ENCODE data around the gene RAB43. TPM values are rescaled to one million over a fixed set of nuclear protein-coding genes. Genes with fewer than 3 reads are reported as not detected.
A peak's percentile ranks its signal among the peaks of the same experiment; 100 is the strongest.
"Not testable (repeated sequence)": the region's sequence is repeated elsewhere in the genome, so short reads cannot be mapped to it uniquely, and the experiment has no call there.

The RAB43 gene
- total RNA-seq, 2 experiments from 2014 or later: 62.5 to 72.6 TPM

DNA sequence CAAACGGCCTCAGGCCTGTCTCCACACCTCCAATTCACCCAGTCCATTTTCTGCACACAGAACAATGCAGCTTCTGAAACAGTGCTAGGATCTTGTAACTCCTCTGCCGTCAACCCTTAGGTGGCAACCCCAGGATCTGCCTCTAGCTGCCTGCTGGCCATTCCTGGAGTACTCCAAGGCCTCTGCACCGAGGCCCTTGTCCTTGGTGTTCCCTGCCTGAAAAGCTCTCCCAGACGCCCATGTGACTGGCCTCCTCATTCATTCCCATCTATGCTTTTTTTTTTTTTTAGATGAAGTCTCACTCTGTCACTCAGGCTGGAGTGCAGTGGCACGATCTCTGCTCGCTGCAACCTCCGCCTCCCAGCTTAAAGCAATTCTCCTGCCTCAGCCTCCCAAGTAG, 18.3 kb downstream of the RAB43 start:
- no peaks in the 10 kb centered on the region for H3K9me3 Mint-ChIP-seq
- peaks cover 50% of the 10 kb centered on the region for H3K4me1 Mint-ChIP-seq
- POLR2A ChIA-PET: interaction anchor here (3.4 kb wide), 1 partner anchor 17 kb away, joined by 26 read pairs; the partner anchor contains the start of gene RAB43
- H3K27me3 Mint-ChIP-seq: no peaks in the 10 kb centered on the region
- peaks cover 38% of the 10 kb centered on the region for H3K36me3 Mint-ChIP-seq
- H3K4me3 Mint-ChIP-seq: no peak overlapping the region
- no peak for ATAC-seq (ENCODE audit: low read depth)
- no peak for DNase-seq
- peak overlapping the region; percentile 71 for H3K27ac Mint-ChIP-seq

DNA sequence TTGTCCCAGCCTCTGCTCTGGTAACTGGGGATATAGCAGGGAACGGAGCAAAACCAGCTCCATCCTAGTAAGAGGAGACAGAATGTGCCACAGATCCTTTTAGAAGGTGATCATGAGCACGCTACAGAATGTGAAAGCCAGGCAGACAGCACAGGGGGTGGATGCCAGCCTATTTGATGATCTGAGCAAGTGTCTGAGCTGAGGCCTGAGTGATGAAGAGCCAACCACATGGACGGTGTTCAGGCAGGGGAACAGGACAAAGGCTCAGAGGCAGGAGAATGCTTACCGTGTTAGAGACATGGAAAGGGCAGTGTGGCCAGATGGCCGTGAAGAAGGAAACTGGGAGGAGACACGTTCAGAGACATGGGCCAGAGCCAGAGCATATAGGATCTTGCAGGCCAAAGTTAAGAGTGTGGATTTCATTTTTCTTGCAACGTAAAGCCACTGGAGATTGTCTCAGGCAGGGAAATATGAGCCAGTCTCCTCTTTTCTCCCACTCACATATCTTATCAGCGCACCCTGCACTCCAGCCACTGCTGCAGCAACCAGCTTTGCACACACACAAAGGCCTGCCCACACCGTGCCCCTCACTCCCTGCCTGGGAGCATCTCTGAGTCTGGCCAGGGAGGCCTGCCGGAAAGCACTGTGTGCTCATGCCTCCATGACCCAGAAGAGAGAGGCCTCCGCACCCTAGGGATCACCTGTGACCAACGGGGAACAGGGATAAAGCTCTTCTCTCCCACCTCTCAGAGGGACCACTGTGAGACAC, 20.1 kb downstream of the RAB43 start:
- no peaks in the 10 kb centered on the region for H3K9me3 Mint-ChIP-seq
- H3K27me3 Mint-ChIP-seq: no peaks in the 10 kb centered on the region
- no peak overlapping the region for H3K4me3 Mint-ChIP-seq
- POLR2A ChIA-PET: interaction anchor here (0.8 to 3.4 kb wide), 8 partner anchors 11 to 215 kb away, joined by 3 to 26 read pairs (median 5); partner anchors contain the start of gene RAB43
- peaks cover 42% of the 10 kb centered on the region for H3K36me3 Mint-ChIP-seq
- peak overlapping the region; percentile 64 for H3K27ac Mint-ChIP-seq
- DNase-seq (no peak), ATAC-seq (ENCODE audit: low read depth) (no peak)
- H3K4me1 Mint-ChIP-seq: peaks cover 45% of the 10 kb centered on the region

DNA sequence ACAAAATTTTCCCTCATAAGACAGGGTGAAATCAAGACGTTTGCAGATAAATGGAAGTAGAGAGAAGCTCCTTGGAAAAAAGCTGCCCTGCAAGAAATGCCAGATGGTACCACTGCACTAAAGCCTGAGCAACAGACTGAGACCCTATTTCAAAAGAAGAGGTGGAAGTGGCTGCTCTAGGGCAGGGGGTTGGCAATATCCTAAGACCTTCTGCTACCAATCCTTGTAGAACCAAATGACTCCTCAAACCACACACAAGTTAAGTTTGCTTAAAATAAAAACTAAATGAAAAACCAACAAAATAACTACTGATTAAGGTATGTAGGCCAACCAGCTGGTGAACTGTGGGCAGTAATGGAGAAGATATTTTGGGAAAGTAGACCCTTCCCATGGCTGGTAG, 21.3 kb downstream of the RAB43 start:
- Mint-ChIP-seq H3K27me3 (no peaks in the 10 kb centered on the region), H3K9me3 (no peaks in the 10 kb centered on the region), H3K4me1 (peaks cover 45% of the 10 kb centered on the region), H3K27ac (peak overlapping the region; percentile 44), H3K36me3 (peaks cover 44% of the 10 kb centered on the region), H3K4me3 (no peak overlapping the region)
- no peak for DNase-seq
- ATAC-seq (ENCODE audit: low read depth): no peak
- POLR2A ChIA-PET: interaction anchor here (1.9 to 2.7 kb wide), 3 partner anchors 13 to 216 kb away, joined by 6 to 9 read pairs (median 8); partner anchors contain the start of gene RAB43

DNA sequence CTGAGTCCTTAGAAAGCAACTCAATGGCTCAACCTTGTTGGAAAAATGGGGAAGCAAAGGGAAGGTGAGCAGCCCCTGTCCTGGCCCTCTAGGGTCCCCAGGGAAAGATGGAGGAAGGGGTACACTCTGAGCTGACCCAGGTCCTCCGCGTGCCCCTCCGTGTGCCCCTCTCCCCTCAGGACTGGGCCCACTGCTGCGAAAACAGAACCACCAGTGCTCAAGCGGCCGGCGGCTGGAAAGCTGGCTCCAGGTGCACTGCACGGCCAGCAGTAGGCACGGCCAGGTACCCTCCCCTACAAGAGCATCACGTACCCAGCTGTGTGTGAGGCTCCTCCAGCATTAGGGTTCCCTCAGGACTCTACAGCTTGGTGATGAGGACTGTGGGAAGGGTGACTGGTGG, 26.3 kb downstream of the RAB43 start:
- POLR2A ChIA-PET: interaction anchor here (1.6 to 3.4 kb wide), 2 partner anchors 23 to 25 kb away, joined by 7 to 8 read pairs; no protein-coding TSS in a partner anchor
- Mint-ChIP-seq H3K27me3 (no peaks in the 10 kb centered on the region), H3K27ac (peak overlapping the region; percentile 25), H3K36me3 (peaks cover 32% of the 10 kb centered on the region), H3K4me1 (peaks cover 23% of the 10 kb centered on the region), H3K4me3 (no peak overlapping the region), H3K9me3 (no peaks in the 10 kb centered on the region)
- no peak for DNase-seq
- ATAC-seq (ENCODE audit: low read depth): no peak

DNA sequence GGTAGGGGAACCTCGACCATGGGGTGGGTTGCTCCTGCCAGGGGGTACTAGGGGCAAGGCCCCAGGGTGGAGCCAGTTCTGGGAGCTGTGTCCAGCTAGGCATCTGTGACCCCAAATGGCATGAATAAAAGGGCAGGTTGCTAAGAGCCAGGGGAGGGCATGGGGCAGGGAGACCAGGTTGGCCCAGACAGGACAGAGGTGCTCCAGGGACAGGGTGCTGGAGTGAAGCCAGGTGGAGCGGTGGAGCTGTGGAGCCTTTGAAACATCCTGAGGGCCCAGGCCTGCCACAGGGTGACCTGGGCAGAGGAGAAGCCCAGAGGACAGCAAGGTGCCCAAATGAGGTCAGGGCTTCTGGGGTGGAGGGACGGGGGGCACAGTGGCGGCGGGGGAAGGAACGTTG, 33.3 kb downstream of the RAB43 start:
- not testable (repeated sequence) for H3K9me3 Mint-ChIP-seq, H3K36me3 Mint-ChIP-seq

DNA sequence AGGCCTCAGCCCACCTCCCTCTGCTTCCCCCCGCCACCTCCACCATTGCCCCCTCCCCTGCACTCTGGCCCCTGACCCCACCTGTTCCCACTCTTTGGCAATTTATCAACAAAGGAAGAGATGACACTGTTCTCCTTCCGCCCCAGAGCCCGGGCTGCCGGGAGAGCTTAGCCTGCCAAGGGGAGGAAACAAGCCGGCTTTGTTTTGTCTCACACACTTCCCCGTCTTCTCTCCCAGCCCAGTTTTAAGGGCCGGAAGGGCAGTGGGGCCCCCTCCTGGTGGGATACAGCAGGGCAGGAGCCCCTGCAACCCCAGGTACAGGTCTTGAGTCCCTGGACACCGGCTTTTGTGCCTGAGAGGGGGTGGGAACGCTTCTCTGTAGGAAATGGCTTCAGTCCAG, 33.7 kb downstream of the RAB43 start:
- H3K4me3 Mint-ChIP-seq, DNase-seq, H3K27ac Mint-ChIP-seq, H3K9me3 Mint-ChIP-seq, POLR2A ChIA-PET, H3K36me3 Mint-ChIP-seq, H3K27me3 Mint-ChIP-seq, H3K4me1 Mint-ChIP-seq: not testable (repeated sequence)
- peak; percentile 47 for ATAC-seq (ENCODE audit: low read depth)

More for the DNA sequence above, 33.3 kb downstream of the RAB43 start:
- H3K27me3 Mint-ChIP-seq; H3K4me1 Mint-ChIP-seq; H3K27ac Mint-ChIP-seq; H3K4me3 Mint-ChIP-seq; POLR2A ChIA-PET; DNase-seq; ATAC-seq (ENCODE audit: low read depth): not testable (repeated sequence)

DNA sequence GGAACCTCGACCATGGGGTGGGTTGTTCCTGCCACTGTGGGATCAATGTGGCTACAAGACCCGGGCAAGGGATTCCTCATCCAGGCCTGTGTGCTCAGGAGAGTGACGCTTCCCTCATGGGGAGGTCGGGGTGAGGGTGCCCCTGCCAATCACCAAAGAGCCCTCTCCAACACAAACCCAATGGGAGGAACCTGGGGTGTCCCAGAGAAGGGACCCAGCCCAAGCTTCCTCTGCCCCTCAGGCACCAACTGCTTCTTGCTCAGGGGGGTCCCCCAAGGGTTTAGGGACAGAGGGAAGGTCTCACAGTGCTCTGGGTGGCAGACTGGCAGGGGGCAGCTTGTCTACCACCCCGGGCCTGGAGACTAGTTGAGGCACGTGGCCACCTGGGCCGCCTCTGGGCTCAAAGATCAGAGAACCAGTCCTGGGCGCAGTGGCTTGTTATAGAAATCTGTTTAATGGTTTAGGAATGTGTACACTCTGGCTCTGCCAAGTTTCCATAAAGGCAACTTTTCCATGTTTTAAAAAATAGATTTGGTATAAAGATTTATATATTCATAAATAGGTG, 34.4 kb downstream of the RAB43 start:
- Mint-ChIP-seq H3K4me3 (no peak overlapping the region), H3K27me3 (no peaks in the 10 kb centered on the region), H3K4me1 (peaks cover 6% of the 10 kb centered on the region), H3K27ac (no peak overlapping the region), H3K36me3 (peaks cover 6% of the 10 kb centered on the region), H3K9me3 (no peaks in the 10 kb centered on the region)
- POLR2A ChIA-PET: interaction anchor here (0.7 kb wide), 1 partner anchor 35 kb away, joined by 4 read pairs; the partner anchor contains the start of gene RAB43
- DNase-seq (no peak), ATAC-seq (ENCODE audit: low read depth) (no peak)

DNA sequence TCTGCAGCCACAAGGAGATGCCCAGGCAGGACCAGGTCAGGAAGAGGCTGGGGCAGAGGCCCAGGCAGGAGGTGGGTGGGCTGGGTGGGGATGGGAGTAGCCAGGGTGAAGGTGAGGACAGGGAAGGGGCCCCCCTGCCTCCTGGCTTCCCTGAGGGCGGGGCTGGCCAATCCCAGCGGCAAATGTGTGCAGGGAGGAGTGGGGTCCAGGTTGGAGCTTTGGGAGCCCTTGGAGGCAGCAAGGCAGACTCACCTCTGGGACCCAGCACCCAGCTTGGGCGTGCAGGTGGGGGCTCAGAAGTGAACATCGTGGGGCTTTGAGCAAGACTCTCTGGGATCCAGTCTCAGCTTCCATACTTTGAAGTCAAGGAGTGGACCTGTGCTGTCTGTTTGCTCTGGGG, 35.8 kb downstream of the RAB43 start:
- peak overlapping the region; percentile 56 for H3K27ac Mint-ChIP-seq
- no peak overlapping the region for H3K4me3 Mint-ChIP-seq
- H3K9me3 Mint-ChIP-seq: no peaks in the 10 kb centered on the region
- H3K36me3 Mint-ChIP-seq: peaks cover 4% of the 10 kb centered on the region
- DNase-seq (no peak), ATAC-seq (ENCODE audit: low read depth) (no peak)
- peaks cover 12% of the 10 kb centered on the region for H3K4me1 Mint-ChIP-seq
- POLR2A ChIA-PET: no interaction called here
- H3K27me3 Mint-ChIP-seq: no peaks in the 10 kb centered on the region

DNA sequence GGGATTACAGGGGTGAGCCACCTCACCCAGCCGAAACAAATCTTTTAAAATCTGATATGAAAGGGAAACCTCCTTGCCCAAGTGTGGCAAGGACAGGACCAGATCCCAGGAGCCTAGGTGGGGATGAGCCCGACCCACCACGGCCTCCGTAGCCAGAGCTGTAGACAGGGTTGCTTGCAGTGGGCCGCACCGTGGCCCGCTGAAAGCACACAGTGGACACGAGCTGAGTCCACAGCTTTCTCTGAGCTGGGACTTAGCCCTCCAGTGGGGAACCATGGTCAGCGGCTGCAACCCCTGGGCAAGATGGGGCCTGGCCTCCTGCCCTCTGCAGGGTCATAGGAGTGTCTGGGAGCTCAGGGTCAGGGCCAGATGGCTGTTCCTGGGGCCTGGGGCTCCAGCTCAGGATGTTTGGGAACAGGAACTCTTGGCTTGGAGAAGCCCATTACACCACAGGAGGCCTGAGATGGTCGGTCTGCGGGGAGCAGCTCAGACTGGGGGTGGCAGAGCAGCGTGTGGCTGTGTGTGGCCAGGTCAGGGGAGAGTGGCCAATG, 36.4 kb downstream of the RAB43 start:
- H3K4me3 Mint-ChIP-seq: no peak overlapping the region
- no peaks in the 10 kb centered on the region for H3K9me3 Mint-ChIP-seq
- POLR2A ChIA-PET: interaction anchor here (0.5 to 1.3 kb wide), 2 partner anchors 35 to 214 kb away, joined by 4 to 6 read pairs; no protein-coding TSS in a partner anchor
- H3K36me3 Mint-ChIP-seq: peaks cover 4% of the 10 kb centered on the region
- peak overlapping the region; percentile 56 for H3K27ac Mint-ChIP-seq
- DNase-seq: no peak
- no peaks in the 10 kb centered on the region for H3K27me3 Mint-ChIP-seq
- no peak for ATAC-seq (ENCODE audit: low read depth)
- peaks cover 12% of the 10 kb centered on the region for H3K4me1 Mint-ChIP-seq

DNA sequence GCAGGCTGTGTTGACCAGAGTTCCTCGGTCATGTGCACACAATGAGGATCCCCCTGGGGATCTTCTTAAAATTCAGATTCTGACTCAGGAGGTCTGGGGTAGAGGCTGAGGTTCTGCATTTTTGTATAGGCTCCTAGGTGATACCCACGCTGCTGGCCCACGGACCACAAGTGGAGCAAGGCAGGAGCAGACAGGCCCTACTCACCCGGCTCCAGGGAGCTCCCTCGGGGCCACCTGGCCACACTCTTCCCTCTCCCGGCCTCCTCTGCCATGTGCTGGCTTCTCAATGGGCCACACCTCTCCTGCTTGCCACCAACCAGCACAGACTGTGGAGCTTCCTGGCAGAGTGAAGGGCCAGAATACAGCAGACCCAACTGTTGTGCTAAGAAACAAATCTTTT, 37.1 kb downstream of the RAB43 start:
- Mint-ChIP-seq H3K36me3 (peaks cover 4% of the 10 kb centered on the region), H3K27me3 (no peaks in the 10 kb centered on the region), H3K27ac (no peak overlapping the region), H3K4me1 (peaks cover 12% of the 10 kb centered on the region), H3K4me3 (no peak overlapping the region), H3K9me3 (no peaks in the 10 kb centered on the region)
- no peak for DNase-seq
- ATAC-seq (ENCODE audit: low read depth): no peak
- POLR2A ChIA-PET: interaction anchor here (1.3 kb wide), 1 partner anchor 36 kb away, joined by 6 read pairs; no protein-coding TSS in a partner anchor

DNA sequence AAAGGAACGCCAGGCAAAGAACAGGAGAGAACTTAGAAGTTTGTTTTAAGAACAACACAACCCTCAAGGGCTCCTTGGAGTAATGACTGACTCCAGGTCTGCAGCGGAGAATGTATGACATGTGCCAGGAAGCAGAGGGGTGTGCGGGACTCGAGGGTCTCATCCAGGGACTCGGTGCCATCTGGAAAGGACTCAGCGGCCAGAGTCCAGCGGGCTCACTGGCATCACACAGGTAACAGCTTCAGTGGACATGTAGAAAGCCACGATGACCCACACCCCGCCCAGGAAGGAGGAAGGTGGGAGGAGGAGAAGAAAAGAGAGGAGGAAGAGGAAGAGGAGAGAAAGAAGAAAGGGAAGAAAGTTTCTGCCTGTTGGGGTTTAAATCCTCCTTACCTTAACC, 39.6 kb downstream of the RAB43 start:
- no peak overlapping the region for H3K4me3 Mint-ChIP-seq
- DNase-seq (no peak), ATAC-seq (ENCODE audit: low read depth) (no peak)
- POLR2A ChIA-PET: no interaction called here
- H3K9me3 Mint-ChIP-seq: no peaks in the 10 kb centered on the region
- H3K4me1 Mint-ChIP-seq: peaks cover 12% of the 10 kb centered on the region
- H3K27ac Mint-ChIP-seq: no peak overlapping the region
- peaks cover 4% of the 10 kb centered on the region for H3K36me3 Mint-ChIP-seq
- no peaks in the 10 kb centered on the region for H3K27me3 Mint-ChIP-seq

DNA sequence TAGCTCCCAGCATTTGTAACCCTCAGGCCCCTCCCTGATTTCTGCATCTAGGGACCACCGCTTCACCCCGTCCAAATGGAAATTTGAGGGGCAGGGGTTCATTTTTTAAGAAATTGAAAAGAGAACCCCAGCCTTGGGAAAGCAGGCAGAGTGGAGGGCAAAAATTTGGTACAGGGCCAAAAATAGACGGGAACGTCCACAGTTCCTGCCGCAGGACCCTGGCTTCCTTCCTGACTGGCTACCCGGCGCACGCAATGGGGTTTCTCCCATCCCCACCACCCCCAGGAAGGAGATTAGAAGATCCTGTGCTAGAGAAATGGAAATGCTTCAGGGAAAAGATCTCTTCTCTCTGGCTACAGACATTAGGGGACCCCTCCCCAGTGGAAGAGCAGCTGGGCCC, 40.1 kb downstream of the RAB43 start:
- POLR2A ChIA-PET: no interaction called here
- H3K27ac Mint-ChIP-seq: no peak overlapping the region
- no peaks in the 10 kb centered on the region for H3K9me3 Mint-ChIP-seq
- ATAC-seq (ENCODE audit: low read depth) (no peak), DNase-seq (no peak)
- H3K27me3 Mint-ChIP-seq: no peaks in the 10 kb centered on the region
- peaks cover 4% of the 10 kb centered on the region for H3K36me3 Mint-ChIP-seq
- peaks cover 12% of the 10 kb centered on the region for H3K4me1 Mint-ChIP-seq
- H3K4me3 Mint-ChIP-seq: no peak overlapping the region

DNA sequence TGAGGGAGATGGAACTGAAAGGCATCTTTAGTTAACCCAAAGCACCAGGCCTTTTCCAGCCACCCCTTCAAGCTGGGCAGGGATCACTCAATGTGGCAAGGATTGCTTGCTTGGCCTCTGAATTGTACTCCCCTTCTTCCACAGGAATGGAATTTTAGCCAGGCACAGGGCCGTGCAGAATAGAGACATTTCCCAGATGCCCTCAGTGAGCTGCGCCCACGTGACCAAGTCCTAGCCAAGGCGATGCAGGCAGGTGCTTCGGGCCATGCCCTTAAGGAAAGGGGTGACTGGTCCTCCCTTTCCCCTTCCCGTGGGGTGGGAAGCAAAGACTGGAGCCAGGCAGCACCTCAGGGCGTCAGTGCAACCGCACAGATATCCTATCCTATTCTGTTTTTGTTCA, 43.1 kb downstream of the RAB43 start:
- Mint-ChIP-seq H3K4me3 (no peak overlapping the region), H3K4me1 (peaks cover 9% of the 10 kb centered on the region), H3K36me3 (no peaks in the 10 kb centered on the region), H3K27me3 (no peaks in the 10 kb centered on the region), H3K9me3 (no peaks in the 10 kb centered on the region), H3K27ac (no peak overlapping the region)
- ATAC-seq (ENCODE audit: low read depth): no peak
- DNase-seq: no peak
- POLR2A ChIA-PET: interaction anchor here (0.7 kb wide), 1 partner anchor 53 kb away, joined by 4 read pairs; no protein-coding TSS in a partner anchor
